GM18502 (cell line): Measurements from ENCODE around the gene MON1A.

Source experiments
- ATAC-seq: cut with Tn5 transposase; IDR thresholded peaks from one replicate; pipeline ENCODE4 v1.9.1; 2021; ENCODE audit warnings: mild to moderate bottlenecking; ENCODE audit not compliant: unreplicated experiment, poor library complexity

MON1A gene

GRCh38 chr3:49896345-49896744 lies 33.3 kb downstream of the MON1A start:
- ATAC-seq = no peak

- ATAC-seq = no peak
Measured at GRCh38 chr3:49895791-49896190, 33.8 kb downstream of the MON1A start.

GRCh38 chr3:49889296-49889695 lies 40.3 kb downstream of the MON1A start:
- ATAC-seq = no peak

- ATAC-seq = no peak
Measured at GRCh38 chr3:49886922-49887265, 42.7 kb downstream of the MON1A start.

- no peak for ATAC-seq
Measured at GRCh38 chr3:49883998-49884397, 45.6 kb downstream of the MON1A start.

- ATAC-seq = no peak
Measured at GRCh38 chr3:49882166-49882565, 47.4 kb downstream of the MON1A start.

GRCh38 chr3:49880581-49881315 lies 48.9 kb downstream of the MON1A start:
- no peak for ATAC-seq

GRCh38 chr3:49879721-49880120 lies 49.9 kb downstream of the MON1A start:
- ATAC-seq = no peak

- no peak for ATAC-seq
Measured at GRCh38 chr3:49878686-49879085, 50.9 kb downstream of the MON1A start.

GRCh38 chr3:49877716-49878115 lies 51.9 kb downstream of the MON1A start:
- no peak for ATAC-seq

GRCh38 chr3:49876567-49876966 lies 53.0 kb downstream of the MON1A start:
- no peak for ATAC-seq

GRCh38 chr3:49873623-49874022 lies 56.0 kb downstream of the MON1A start:
- no peak for ATAC-seq

GRCh38 chr3:49872801-49873281 lies 56.8 kb downstream of the MON1A start:
- ATAC-seq = no peak

- ATAC-seq = no peak
Measured at GRCh38 chr3:49871531-49872153, 58.0 kb downstream of the MON1A start.

GRCh38 chr3:49869525-49870126 lies 60.0 kb downstream of the MON1A start, which contains the start of gene CAMKV:
TSS of gene CAMKV (minus strand) at chr3:49869906. CDS start at chr3:49862388, 7,518 bp downstream.
- no peak for ATAC-seq

- no peak for ATAC-seq
Measured at GRCh38 chr3:49868862-49869466, 60.6 kb downstream of the MON1A start.

- ATAC-seq = no peak
Measured at GRCh38 chr3:49867871-49868321, 61.7 kb downstream of the MON1A start.

GRCh38 chr3:49867400-49867799 lies 62.2 kb downstream of the MON1A start:
- ATAC-seq = no peak

GRCh38 chr3:49865198-49865784 lies 64.3 kb downstream of the MON1A start:
- ATAC-seq = no peak

GRCh38 chr3:49864505-49864904 lies 65.1 kb downstream of the MON1A start:
- no peak for ATAC-seq
